Glomerular endothelial cell (primary cell): Measurements from ENCODE around the gene CERS6. TPM values are rescaled to one million over a fixed set of nuclear protein-coding genes. Genes with fewer than 3 reads are reported as not detected.

Experiments
- DNase-seq: peaks from one replicate; pipeline ENCODE4 v3.0.0-alpha.2; 2011; ENCODE audit warnings: low read depth, low spot score; ENCODE audit errors: extremely low read depth
- total RNA-seq: library from RNA; depleted of rRNA; stranded (reverse); fragments of >200 nt; gene quantifications from 2 replicates; pipeline ENCODE4 v1.2.3, GENCODE V29; 2015

The CERS6 gene
- total RNA-seq, 1 donor from 2014 or later: 13.5 TPM

DNA sequence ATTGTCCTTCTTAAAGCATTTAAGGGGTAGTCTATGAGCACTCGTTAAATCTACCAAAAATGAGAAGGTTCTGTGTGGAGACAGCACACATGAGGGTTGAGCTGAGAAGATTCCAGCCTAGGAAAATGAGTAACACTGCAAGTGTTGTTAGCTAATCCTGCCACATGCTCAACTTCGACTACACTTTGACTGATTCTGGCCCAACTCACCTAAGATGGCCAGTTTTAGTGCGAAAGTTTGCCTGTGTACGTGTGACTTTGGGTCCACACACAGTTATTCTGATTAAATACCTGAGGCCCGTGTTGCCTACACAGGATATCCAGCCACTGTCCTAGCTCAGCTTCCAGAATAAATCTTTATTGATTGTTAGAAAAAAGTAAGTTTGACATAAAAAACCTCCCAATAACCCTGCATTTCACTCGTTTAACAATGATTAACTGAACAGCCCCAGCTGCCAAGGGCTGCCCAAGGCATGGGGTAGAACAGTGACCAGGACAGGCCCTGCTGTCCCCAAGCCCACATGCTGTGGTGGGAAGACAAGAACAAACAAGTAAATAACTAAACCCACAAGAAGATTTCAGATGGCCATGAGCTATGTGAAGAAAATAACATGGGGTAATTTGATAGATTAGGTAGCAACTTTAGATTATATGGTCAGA is 14.7 kb upstream of the CERS6 start:
- DNase-seq: no peak

DNA sequence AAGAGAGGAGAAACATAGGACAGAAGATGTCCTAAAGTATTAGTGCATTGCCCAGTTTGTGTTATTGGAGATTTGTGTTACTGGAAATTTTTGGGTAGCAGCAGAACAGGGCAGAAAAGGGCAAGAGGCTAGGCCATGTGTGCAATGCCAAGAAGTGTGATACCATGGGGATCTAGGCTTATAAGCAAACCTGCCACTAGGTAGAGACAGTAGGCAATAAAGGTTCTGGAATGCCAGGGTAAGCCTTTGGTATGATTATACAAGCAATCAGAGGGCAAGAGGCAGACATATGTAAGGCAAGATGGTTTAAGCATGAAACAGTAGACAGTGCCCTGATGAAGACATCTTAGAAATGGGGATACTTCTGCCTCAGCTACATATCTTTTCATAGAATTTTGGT is 12.3 kb upstream of the CERS6 start:
- no peak for DNase-seq

DNA sequence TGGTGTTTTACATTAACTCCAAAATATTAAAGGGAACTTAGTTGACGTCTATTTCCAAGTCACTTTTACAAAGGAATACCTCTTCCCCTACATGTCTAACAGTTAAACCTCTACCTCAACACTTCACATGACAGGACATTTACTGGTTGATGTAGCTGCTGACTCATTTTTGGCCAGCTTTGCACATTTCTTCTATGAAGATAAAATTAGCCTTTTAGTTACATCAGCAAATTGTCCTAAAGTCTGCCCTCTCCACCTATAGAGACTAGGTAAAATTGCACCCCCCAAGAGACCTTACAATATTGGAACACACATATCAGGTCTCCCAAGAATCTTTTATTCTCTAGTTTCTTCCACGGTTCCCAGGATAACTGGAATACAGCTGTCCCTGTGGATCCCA is 10.1 kb upstream of the CERS6 start:
- no peak for DNase-seq

DNA sequence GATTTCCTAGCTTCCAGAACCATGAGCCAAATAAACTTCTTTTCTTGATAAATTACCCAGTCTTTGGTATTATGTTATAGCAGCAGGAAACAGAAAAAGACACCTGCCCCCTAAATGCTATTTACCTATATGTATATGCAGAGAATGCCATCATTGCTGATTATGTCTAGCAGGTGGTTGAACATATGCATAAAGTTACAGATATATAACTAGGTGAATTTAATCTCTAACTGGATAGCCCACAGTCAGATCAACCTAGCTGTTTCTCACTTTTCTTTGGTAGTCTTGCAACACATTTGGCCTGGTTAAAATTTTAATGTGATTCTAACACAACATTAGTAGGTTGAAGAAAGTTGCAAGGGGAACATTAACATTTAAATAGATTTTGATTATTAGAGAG is 7.1 kb upstream of the CERS6 start:
- no peak for DNase-seq

DNA sequence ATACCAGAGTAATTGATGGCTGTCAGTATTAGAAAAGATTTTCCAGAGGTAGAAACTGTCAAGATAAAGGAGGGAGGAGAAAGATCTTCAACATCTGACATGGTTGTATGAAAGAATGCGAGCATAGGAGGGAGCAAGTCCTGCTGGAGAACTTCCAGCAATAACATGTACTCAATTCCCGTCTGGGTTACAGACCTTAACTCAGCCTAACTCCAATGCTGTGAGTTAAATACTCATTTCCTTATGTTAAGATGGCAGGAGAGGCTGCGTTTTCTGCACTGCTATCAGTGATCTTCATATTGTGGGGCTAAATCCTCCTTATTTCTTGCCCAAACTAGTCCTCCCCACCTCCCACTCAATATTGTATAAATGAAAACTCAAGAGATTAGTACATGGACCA is 6.7 kb upstream of the CERS6 start:
- no peak for DNase-seq

DNA sequence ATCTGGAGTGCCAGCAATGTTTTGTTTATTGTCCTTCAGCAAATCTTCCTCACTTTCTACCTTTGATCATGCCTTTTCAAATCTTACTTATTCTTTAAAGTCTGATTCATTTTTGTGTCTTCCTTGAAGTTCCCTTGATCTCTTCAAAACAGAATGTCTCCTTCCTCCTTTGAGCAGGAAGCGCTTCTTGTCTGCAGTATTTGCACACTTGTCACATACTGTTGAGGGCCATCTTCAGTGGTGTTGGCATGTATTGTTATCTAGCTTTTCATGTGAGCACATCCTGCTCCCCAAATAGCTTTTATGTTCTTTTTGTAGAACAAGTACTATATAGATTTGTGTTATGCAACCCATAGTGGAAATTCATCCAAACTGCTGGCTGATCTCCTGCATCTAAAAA is 5.9 kb upstream of the CERS6 start:
- no peak for DNase-seq

DNA sequence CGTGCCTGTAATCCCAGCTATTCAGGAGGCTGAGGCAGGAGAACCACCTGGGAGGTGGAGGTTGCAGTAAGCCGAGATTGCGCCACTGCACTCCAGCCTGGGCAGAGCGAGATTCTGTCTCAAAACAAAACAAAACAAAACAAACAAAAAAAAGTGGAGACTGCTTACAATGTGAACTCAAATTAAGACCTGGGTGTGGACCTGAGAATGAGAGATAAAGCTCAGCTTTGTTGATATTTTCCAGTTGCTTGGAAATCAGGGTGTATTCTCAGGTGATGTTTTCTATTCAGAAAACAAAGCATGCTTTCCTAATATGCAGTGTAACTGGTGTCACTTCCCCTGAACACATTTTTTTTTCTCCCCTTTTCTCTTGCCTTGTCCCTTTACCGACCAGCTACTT is 5.3 kb upstream of the CERS6 start:
- DNase-seq: no peak

DNA sequence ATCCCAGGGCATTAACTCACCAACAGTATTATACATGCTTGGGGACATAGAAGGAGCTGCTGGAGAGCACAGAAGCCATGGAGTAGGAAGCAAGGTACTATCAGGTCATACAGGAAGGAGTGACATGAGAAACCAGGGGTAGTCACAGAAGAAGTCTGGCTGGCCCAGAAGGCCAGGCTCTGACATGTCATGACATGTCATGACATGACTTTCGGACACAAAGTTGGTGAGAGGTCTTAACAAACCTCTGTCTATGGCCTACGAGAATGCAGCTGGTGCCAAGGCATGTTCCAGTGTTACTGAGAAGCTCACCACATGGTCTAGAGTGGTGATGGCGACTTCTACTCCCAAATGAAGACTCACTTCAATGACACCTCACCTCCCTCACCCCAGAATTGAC is 3.3 kb upstream of the CERS6 start:
- DNase-seq: no peak

DNA sequence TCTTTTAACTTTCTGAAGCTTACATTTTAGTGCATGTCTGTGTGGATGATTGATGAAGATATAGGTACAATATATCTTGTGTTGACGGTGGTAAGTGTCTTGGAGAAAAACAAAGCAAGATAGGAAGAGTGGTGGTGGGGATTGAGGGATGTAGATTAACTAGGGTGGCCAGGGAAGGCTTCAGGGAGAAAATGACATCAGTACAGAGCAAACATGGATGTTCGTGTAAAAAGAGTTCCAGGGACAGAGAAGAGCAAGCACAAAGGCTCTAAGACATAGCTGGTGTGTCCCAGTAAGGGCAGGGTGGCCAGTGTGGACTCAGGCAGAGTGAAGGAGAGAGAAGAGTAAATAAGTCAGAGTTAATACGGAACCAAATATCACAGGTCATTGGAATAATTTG is 2.7 kb upstream of the CERS6 start:
- no peak for DNase-seq

DNA sequence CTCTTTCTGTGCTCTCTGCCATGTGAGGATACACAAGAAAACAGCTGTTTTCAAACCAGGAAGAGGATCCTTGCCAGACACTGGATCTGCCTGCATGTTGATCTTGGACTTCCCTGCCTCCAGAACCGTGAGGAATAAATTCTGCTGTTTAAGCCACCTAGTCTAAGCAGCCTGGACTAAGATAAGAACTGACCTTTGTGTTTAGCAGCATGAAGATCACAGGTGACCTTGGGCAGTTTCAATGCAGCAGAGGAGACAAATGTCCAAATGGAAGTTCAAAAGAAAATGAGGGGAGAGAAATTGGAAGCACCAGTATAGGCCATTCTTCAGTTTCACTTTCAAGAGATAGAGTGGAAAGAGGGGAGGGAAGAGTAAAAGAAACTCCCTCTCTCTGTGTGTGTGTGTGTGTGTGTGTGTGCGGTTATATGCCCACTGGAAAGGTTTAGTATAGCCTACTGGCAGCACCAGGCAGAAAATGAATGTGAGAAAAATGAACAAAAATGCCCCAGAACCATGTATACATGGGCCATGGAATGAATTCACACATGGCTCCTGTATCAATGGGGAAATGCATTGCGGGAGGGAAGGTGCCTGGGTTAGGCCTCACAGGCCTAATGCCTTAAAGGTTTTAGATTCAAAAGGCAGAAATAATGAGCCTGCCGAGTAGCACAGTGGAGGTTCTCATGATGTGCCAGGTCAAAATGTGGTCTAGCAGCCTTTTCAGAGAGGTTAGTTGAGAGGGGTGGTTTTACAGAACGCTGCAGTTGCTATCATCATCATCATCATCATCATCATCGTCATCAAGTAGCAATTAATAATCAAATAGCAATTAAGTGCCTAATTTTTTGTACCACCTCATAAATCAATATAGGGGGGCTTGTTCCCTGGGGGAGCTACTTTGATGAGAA is 1.1 kb upstream of the CERS6 start:
- DNase-seq: no peak

DNA sequence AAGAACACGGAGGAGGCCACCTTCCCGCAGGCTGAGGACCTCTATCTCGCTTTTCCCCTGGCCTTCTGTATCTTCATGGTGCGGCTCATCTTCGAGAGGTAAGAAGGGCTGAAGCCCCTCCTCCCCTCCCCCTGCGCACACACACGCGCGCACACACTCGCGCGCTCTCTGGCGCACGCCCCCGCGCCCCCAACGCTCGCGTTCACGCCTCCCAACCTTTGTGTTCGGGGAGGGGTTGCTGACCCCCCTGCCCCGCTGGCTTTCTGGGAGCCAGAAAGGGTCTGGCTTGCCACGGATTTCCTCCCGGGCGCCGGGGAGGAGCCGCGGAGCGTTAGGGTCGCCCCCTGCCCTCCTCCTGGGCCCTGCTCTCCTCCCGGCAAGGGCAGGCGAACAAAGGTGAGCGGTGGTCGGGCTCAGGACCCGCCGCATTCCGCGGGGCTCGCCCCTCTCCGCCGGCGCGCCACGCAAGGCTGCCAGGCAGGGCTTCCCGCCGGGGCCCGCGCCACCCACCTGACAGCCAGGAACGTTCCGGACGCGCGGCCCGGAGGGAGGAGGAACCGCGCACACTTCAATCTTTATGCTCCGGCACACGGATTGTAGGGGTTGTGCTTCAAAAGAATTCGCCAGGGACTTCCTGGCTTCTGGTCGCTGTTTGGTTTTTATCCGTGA is 583 bp downstream of the CERS6 start:
- no peak for DNase-seq

DNA sequence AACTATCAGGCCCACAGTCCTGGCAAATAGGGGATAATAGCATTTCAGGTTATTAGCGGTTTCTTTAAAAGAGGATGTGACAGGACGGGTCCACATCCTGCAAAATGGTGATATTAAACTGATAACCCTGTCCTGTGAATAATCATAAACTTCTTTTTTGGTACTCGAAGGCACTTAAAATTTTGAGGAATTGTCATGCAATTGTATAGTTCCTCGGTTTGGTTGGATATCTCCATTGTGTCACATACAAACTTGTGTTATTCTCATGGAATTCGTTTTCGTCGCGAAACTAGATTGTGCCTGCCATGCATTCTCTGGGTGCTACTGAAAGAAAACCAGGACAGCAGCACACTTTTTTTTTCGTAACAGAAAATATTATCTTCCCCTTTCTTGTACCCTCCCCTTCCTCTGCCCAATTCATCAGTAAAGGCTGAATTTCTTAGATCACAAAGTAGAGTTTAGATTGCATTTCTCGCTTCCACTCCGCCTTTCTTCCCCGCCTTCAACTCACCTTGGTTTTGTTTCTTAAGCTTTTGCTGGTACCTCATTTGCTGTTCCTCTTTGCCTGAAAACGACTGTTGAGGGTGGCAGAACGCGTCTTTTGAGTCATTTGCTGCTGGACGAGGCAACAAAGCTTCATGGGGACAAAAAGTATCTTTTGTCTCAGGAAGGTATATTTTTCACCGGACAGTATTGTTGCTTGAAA is 1.3 kb downstream of the CERS6 start:
- no peak for DNase-seq

DNA sequence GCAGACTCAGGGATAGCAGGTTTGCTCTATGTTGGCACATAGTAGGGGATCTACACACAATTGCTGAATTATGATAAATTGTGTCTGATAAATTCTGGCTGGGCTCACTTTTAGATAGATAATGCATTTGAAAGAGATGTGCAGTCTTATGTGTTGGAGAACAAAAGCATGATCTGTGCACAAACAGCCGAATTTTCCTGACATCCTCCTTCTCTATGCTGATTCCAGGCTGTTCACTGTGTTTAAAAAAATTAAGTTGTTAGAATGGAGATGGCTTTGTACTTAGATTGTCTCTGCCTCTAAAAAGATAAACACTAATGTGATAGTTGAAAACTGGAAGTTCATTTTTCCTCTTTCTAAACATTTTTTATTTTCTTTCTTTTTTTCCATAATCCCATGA is 2.1 kb downstream of the CERS6 start:
- DNase-seq: no peak

DNA sequence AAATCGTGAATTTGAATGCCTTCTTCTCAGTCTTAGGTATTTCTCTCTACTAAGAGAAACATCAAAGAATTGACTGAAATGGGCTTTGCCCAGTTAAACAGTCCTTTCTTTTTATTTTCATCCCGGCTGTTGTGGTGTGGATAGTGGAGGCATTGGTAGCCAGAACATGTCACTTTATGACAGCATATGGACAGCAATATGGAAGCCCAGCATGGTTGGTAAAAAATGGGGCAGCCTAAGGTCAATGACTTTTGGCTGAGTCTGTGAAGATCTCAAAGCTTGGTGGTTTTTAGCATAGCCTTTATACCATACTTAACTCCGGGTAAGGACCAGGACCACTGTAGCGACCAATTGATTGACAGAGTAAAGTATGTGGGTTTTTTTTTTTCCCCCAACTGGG is 3.2 kb downstream of the CERS6 start:
- DNase-seq: no peak

DNA sequence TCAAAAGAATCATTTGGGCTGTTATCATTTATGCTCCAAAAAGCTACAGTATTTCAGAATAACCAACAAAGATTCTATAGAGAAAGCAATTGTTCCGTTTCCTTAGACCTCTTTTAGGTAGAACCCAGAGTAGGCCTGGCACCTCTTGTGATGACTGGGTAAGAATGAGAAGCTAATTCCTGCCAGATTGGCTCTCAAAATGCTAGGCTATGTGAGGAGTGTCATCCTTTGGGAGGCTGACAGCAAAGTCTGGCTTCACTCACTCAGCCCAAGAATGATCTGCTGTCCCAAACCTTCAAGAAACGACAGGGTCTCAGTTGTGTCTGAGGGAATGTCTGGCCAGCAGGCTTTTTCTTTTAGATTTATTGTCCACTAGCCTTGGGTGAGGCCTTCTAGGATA is 4.5 kb downstream of the CERS6 start:
- no peak for DNase-seq

DNA sequence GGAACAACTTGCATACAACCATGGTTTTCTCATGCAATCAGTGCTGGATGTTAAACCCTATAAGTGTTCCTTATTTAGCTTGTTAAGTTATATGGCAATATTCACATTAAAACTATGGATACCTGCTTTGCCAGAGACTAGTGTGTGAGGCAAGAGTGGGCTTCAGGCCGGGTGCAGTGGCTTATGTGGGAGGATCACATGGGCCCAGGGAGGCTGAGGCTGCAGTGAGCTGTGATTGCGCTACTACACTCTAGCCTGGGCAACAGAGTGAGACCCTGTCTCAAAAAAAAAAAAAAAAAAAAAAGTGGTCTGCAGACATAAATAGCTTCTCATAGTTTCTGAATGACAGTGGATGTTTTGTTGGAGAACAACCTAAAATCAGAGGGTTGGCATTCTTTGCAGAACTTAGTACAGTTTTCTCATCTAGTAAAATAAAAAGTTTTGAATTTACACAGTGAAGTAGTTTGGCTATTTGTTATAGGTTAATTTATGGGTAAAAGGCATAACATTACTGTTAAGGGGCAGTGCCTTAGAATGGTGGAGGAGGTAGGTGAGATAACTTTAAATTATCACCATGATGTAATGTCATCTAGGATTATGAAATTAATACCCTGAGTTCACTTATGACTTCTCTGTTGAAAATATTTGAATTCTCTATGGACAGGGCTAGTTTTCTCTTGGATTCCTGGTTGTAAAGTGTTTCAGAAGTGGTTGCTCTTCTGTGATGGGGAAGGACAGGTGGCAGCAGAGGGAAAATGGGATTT is 5.3 kb downstream of the CERS6 start:
- no peak for DNase-seq

DNA sequence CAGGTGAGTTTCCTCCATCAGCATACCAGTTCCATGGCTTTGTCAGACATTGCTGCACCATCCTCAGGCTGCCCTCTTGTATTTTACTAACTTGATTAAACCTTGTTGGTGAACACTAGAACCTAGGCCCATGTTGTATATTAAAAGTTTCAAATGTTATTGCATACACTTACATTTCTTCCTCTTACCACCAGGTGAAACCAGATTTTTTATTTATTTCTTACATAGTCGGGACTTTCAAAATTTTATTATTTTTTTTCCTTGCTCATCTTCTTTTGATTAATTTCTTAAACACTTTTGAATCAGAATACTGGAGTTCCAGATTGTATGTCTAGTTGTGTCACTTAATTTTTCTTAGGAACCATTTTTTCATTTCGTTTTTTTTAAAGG is 5.9 kb downstream of the CERS6 start:
- no peak for DNase-seq

DNA sequence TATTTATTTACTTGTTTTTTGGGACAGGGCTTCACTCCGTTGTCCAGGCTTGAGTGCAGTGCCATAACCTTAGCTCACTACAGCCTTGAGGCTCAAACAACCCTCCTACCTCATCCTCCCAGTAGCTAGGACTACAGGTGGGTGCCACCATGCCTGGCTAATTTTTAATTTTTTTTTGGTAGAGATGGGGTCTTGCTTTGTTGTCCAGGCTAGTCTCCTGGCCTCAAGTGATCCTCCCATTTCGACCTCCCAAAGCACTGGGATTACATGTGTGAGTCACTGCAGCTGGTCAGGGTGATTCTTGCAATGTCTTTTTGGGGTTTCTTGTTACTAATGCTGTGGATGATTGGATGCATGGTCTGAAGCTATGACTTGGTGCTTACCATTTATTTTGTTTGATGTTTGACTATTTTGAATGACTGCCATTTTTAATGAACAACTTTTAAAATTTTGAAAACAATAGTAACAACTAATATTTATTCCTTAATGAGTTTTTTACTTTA is 6.5 kb downstream of the CERS6 start:
- no peak for DNase-seq

DNA sequence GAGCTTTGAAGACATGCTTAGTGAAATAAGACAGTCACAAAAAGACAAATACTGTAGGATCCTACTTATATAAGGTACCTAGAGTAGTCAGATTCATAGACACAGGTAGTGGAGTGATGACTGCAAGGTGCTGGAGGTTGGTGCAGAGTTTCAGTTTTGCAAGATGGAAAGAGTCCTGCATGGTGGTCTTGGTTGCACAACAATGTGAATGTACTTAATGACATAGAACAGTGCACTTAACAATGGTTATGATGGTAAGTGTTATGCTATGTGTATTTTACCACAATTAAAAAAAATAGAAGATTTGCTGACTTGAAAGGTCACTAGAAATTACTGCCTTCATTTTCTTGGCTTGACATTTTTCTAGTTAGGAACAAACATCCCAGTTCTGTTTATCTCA is 9.5 kb downstream of the CERS6 start:
- DNase-seq: no peak

DNA sequence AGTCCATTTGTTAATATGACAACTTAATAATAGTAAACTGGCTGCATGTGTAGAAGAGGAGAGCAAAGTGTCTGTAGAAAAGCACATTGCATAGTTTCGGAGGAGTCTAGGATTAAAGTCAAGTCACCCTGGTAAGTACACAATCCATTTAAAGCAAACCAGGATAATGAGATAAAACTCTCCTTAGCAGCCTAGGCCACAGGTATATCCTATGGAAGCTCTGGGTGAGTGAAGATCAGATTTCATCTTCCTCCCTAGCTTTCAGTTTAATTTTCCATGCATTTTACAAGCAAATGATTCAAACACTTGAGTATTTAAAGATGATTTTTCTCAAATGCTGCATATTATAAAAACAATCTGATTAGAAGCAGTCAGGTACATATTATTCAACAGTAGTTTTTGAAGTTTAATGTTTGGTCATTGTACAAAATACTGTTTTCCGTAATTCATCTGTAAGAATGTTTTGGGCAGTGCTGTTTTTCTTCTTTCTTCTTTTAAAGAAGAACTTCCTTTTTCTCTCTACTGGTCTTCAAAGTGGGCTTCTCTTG is 10.2 kb downstream of the CERS6 start:
- DNase-seq: no peak
